Effector CD8-positive, alpha-beta T cell (primary cell): ENCODE data around the gene ZP1.

ENCODE experiments used
- DNase-seq: peaks from one replicate; lab custom pipeline; 2025; lab: John Stamatoyannopoulos, UW

Gene ZP1

DNA sequence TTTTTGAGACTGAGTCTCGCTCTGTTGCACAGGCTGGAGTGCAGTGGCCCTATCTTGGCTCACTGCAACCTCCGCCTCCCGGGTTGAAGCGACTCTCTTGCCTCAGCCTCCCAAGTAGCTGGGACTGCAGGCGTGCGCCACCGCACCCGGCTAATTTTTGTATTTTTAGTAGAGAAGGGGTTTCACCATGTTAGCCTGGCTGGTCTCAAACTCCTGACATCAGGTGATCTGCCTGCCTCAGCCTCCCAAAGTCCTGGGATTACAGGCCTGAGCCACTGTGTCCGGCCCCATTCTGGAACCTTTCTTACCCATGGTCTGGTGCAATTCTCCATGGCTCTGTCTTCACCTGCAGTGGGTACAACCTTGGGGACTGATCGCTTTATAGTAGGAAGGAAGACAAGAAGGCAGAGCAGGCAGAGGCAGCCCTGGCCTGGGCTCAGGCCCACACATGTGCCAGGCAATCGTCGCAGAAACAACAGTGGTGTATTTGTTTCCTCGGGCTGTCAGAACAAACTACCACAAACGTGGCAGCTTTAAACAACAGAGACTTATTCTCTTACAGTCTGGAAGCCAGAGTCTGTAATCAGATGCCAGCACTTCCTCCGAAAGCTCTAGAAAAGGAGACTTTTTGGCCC is 7.6 kb upstream of the ZP1 start:
- DNase-seq: no peak

DNA sequence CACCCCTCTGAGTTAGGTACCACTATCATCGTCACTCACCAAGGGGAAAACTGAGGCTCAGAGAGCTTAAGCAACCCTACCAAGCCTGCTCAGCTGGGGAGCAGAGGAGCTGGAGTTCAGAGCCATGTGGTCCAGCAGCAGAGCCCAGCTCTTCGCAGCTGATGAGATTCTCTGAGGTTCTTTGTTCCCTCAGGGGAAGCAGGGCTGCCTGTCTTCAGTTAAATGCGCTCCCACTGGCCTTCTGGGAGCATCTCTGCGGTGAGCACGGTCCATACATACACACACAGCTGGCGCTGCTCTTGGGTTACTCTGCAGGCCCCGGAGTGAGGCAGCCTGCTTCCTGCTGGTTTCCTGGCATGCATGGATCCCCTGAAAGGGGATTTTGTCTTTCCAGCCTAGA is 6.4 kb upstream of the ZP1 start:
- no peak for DNase-seq

DNA sequence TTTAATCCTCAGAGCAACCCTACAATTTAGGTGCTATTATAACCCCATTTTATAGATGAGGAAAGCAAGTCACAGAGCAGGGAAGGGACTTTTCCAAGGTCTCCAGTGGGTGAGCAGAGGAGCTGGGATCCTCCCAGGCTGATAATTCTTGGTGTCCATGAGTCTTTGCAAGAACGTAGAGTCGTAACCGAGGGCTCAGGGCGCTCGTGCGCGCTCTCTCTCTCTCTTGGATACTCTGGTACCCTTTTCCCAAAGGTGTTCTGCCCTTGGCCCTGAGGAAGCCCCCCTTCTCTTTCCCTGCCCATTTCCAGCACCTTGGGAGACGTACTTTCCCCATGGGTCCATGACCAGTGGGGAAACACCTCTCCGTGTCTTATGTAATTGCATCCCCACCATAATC is 5.2 kb upstream of the ZP1 start:
- no peak for DNase-seq

DNA sequence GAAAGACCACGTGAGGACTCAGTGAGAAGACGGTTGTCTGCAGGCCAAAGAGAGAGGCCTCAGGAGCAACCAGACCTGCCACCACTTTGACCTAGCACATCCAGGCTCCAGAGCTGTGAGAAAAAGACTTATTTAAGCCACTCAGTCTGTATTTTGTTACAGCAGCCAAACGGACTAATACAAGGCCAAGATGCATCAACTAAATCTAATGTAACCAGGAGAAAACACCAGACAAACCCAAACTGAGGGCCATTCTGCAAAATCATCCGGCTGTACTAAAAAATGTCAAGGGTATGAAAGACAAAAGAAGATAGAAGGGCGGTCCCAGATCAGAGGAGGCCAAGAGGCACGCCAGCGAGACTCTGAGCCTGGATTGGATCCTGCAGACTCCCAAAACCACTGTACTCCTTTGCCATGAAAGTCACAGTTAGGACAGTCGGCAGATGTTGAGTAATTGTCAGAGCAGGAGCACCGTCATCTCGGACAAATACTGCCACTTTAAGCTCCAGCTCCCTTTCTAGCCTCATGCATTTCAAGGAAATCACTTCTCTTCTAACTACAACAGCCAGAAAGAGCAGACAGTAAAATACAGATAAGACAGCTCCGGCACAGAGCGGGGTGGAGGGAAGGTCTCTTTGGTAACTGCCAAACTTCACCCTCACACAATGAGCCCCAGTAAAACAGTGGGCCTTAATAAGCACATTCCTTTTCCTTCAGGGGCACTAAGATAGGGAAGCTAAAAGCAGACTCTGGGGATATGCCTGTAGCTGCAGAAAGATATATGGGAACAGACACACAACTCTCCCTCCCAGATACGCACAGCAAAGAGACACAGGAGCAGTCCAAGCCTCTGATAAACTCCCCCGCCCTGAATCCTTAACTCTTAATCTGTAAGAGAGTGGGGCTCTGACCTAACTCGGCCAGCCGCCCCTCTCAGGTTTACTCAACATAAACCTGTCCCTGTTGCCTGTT is 3.5 kb upstream of the ZP1 start:
- no peak for DNase-seq

DNA sequence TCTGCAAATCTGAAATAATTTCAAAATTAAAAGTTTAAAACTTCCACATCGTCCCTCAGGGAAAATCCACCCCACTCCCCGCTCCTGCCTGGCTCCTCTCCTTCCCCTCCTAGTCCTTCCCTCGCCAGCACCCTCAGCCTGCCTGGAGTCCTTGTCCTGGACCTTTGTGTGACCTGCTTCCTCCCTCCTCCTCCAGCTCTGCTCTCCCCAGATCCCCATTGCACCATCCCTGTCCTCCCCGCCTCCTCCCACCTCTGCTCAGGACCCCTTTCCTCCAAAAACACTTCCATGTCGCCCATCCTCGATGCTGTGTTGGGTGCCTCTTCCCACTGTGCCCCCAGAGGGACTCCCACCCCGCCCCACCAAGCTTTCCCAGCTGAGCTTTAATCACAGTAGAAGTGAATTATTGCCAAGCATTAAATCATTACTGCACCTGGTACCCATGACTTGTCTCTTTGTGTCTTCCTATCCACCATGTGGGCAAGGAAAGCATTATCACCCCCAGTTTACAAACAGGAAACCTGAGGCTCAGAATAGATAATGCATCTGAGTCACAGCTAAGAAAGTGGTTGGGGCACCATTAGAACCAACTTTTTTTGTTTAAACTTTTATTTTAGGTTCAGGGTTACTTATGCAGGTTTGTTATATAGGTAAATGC is 2.4 kb upstream of the ZP1 start:
- DNase-seq: no peak

DNA sequence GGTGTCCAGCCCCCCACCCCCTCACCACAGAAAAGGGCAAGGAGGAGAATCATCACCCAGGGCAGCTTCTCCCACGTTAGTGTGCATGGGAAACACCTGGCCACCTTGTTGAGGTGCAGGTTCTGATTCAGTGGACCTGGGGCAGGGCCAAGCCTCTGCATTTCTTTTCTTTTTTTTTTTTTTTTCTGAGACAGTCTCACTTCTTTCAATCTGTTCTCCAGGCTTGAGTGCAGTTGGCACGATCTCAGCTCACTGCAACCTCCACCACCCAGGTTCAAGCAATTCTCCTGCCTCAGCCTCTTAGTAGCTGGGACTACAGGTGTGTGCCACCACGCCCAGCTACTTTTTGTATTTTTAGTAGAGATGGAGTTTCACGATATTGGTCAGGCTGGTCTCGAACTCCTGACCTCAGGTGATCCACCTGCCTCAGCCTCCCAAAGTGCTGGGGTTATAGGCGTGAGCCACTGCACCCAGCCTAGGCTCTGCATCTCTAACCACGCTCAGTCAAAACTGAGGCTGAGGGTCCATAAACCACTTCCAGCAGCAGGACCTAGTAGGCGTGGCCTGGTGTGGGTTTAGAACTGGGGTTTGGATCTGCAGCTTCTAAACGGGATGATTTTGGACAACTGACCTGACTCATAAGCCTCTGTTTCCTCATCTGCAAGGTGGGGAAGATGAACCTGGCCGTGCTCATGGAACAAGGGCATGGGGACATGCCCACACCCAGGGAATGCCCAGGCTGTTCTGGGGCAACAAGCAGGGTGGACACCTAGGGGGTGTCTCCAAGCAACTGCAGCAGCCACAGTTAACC is 734 bp downstream of the ZP1 start:
- no peak for DNase-seq

DNA sequence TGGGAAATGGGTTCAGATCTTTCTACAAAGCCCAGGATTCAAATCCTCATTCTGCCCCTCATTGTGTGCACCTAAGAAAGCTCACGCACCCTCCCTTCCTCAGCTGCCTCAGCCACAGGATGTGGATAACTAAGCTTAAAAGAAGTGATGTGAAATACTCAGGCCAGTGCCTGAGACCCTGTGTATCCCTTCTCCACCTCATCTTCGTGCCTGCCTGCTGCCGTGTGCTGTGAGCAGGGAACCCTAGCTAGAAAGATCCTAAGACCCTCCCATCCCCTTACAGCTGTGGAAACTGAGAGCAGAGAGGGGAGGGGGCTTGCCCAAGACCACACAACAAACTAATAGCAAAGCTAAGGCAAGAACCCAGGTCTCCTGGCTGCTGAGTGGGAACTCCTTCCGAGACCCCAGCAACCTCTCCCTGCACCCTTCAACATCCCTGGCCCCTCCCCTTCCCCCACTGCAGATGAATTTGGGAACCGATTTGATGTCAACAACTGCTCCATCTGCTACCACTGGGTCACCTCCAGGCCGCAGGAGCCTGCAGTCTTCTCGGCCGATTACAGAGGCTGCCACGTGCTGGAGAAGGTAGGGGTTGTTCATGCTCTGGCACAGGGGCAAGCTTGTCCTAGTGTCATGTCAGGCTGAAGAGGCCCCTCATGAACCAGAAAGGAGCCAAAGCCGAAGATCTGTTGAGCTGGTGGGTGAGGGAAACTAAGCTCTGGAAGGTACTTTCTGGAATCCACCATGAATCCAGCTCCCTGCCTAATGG is 1.5 kb downstream of the ZP1 start:
- DNase-seq: no peak

DNA sequence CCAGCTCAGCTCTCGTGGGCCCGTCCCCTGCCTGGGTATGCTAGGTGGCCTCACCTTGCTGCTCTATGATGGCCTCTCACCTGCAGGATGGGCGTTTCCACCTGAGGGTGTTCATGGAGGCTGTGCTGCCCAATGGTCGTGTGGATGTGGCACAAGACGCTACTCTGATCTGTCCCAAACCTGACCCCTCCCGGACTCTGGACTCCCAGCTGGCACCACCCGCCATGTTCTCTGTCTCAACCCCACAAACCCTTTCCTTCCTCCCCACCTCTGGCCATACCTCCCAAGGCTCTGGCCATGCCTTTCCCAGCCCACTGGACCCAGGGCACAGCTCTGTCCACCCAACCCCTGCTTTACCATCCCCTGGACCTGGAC is 2.1 kb downstream of the ZP1 start:
- no peak for DNase-seq

DNA sequence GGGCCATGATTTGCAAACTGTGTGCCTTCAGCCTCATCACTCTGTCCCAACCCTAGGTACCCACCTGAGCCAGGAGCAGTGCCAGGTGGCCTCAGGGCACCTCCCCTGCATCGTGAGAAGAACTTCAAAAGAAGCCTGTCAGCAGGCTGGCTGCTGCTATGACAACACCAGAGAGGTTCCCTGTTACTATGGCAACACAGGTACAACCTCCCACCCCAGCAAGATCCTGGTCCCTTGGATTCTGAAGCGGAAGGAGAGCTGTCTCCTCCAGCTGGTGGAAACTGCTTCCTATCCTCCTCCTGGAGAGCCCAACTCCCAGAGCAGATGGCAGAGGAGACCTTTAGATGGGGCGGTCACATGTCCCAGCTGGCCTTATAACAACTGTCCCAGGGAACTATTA is 2.9 kb downstream of the ZP1 start:
- DNase-seq: no peak

DNA sequence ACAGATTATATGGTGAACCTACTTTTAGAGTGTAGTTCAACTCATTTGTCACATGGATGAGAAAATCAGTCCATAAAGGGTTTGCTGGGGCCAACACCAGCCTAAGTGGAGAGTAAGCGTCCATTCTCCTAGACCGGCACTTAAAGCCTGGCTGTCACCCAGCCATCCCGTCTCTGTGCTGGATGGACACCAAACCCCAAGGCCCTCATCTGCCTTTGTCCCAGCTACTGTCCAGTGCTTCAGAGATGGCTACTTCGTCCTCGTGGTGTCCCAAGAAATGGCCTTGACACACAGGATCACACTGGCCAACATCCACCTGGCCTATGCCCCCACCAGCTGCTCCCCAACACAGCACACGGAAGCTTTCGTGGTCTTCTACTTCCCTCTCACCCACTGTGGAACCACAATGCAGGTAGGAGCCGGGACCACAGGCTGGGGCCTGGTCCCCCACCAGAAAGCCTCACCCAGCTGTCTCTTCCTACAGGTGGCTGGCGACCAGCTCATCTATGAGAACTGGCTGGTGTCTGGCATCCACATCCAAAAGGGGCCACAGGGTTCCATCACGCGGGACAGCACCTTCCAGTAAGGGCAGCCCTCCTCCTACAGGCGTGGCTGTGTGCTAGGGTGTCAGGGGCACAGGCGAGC is 3.5 kb downstream of the ZP1 start:
- DNase-seq: no peak

DNA sequence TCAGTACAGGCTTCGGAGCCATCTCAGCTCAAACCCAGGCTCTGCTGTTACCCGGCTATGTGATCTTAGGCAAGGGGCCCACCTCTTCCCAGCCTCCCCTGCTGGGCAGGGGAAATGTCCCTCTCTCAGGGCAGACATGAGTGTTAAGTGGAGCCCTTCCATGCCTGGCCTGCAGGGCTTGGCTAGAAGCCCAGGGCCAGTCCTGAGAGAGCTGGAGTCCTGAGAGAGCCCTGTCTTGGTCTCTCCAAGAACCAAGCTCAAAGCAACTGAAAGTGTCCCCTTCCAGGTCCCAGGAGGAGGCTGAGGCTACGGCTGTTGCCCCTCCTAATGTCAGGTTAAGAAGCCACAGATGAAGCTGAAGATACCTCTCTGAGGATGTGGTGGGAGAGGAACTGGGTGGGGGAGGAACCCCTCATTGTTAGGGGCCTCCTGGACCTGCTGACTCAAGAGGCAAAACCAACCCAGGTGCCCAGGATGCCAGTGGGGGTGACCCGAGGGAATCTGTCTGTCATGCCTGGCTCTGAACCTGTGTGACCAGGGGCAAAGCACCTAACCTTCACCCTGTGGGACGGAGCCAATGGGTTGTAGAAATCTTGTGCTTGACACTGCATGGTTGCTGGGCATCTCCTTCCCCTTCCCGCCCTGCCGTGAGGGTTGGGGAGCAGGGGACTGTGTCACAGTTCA is 4.2 kb downstream of the ZP1 start:
- DNase-seq: no peak

DNA sequence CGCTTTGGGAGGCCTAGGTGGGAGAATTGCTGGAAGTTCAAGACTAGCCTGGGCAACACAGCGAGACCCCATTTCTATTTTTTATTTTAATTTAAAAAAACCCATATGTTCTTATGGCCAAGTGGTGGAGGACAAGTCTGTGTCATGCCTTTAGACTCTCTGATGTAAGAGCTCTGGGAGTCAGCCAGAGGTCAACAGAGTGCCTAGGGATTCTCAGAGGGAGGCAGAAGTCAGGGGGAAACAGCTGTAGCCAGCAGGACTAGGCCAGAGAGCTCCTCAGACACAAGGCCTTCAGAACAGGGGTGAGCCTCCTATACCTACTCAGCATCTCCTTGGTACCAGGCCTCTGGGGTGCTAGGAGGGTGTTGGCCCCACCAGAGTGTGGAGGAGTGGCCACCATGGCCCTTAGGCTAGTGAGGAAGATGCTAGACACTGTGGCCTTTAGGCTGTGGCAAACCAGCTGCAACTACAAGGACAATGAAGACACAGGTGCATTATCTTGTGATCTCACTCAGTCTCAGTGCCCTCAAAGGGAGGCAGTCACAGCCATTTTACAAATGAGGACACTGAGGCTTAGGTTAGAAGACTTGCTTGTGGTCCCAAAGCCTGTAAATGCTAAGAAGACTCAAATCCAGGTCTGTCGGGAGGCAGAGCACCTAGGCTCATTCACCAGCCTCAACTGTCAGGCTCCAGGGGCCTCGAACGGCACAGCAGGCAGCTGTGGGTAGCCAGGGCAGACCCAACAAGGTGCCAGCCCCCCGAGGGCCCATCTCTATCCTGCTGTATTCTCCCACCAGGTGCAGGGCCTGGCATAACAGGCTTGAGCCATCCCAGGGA is 5.0 kb downstream of the ZP1 start:
- no peak for DNase-seq

DNA sequence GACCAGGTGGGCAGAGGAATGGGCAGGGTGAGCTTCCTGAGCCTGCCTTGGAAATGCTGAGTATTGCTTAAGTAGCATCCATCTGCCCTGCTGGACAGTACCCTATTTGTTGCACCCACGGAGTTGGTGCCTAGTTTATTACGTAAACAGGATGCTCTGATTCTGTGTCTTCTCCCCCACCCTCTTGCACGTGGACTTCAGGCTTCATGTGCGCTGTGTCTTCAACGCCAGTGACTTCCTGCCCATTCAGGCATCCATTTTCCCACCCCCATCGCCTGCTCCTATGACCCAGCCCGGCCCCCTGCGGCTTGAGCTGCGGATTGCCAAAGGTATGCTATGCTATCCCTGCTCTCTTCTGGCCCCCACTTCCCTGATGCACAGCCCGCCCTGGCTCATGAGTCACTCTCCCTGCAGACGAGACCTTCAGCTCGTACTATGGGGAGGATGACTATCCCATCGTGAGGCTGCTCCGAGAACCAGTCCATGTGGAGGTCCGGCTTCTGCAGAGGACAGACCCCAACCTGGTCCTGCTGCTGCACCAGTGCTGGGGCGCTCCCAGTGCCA is 5.7 kb downstream of the ZP1 start:
- no peak for DNase-seq

DNA sequence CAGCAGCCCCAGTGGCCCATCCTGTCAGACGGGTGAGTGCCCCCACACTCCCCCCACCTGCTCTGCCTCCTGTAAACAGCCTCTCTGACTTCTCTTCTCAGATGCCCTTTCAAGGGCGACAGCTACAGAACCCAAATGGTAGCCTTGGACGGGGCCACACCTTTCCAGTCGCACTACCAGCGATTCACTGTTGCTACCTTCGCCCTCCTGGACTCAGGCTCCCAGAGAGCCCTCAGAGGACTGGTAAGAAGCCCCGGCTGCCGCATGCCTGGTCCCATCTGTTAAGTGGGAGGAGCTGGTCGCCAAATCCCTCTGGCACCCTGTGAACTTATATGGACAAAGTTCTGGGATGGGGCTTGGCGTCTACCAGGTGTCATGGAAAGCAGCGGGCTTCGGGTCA is 6.2 kb downstream of the ZP1 start:
- no peak for DNase-seq

DNA sequence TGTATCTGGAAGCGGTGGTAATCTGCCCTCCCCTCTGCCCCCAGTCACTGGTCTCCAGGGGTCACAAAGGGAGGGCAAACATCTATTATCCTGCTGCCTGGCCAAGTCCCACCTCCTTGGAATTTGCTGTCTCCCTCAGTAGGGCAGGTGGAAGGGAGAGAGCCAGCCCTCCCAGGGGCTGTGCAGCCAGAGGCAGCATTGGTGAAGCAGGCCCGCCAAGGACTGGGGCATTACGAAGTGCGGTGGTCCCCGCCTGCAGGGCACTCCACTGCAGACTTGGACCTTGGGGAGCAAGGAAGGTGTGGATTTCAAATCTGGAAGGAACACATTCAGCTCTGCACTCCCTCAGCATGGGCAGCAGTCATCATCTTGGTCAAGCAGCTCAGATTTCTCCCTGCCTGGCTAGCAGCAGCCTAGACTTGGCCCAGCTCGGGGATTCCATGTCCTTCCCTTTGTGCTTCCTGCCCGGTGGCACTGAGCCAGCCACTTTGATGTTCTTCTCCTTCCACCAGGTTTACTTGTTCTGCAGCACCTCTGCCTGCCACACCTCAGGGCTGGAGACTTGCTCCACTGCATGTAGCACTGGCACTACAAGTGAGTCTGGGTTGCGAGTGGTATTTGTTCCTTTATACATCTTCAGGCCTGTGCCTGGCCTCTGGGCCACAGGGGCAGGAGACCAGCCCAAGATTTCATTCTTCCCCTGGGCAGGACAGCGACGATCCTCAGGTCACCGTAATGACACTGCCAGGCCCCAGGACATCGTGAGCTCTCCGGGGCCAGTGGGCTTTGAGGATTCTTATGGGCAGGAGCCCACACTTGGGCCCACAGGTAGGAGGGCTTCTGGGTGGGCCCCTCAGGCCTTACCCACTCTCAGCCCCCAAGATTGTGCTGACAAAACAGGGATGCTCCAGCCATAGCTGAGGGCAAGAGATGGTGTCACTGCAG is 7.4 kb downstream of the ZP1 start:
- DNase-seq: no peak

DNA sequence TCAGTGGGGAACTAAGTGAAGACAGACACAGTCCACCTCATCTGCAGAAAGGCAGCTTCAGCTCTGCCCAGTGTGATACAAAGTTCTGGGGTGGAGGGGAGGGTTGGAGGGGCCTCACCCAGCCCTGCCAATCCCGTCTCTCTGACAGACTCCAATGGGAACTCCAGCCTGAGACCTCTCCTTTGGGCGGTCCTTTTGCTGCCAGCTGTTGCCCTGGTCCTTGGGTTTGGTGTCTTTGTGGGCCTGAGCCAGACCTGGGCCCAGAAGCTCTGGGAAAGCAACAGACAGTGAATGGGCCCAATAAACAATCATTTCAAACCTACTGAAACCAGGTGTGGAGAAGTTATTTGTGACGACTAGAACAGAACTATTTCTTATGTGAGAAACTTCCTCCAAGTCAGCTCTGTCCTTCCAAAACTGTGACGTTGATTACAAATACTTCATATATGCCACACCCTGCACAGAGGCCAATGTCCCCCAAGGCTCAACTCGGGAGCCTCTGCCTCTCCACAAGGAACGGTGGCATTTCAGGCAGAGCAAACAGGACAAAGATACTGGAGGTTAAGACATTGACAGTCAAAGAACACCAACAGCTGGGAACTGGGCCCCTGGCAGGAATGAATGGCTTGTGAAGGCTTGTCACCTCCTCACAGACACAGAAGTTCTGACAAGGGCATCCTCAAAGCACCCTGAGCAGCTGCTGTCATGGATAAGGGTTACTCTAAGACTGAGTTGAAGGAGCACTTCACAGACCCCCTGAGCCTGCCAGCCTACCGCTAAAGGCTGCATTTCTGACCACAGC is 8.2 kb downstream of the ZP1 start:
- no peak for DNase-seq

DNA sequence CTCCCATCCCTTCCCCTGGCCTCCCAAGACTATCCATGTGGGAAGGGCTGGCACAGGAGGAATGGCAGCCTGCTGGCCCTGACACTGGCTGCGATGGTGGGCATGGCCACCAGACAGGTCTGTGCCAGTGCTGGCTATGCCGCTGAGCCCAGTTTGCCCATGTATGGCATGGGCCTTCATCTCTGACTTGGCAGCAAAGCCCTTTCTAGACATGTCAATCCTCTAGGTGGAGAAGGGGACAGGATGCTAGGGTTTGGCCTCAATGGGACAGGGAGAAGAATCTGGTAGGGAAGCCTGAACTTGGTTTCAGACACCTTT is 8.8 kb downstream of the ZP1 start:
- no peak for DNase-seq
